ENCODE data around the gene CRLF1.

CRLF1 gene

GRCh38 chr19:18606281-18607225, at the start of gene CRLF1:
Gene CRLF1, minus strand, starts transcription at chr19:18606799. Its CDS starts 143 bp downstream, at chr19:18606656.
- no peak for DNase-seq

- DNase-seq, result no peak
Observed at GRCh38 chr19:18655173-18655844, 48.7 kb upstream of the CRLF1 start.

GRCh38 chr19:18654469-18654868, 47.9 kb upstream of the CRLF1 start:
- no peak for DNase-seq

- no peak for DNase-seq
Observed at GRCh38 chr19:18653853-18654252, 47.3 kb upstream of the CRLF1 start.

GRCh38 chr19:18651733-18652132, 45.1 kb upstream of the CRLF1 start:
- DNase-seq, result no peak

- DNase-seq, result no peak
Observed at GRCh38 chr19:18651300-18651699, 44.7 kb upstream of the CRLF1 start.

- no peak for DNase-seq
Observed at GRCh38 chr19:18650468-18651041, 44.0 kb upstream of the CRLF1 start.

GRCh38 chr19:18650021-18650390, 43.4 kb upstream of the CRLF1 start:
- DNase-seq, result no peak

- no peak for DNase-seq
Observed at GRCh38 chr19:18649371-18650020, 42.9 kb upstream of the CRLF1 start.

GRCh38 chr19:18648973-18649315, 42.3 kb upstream of the CRLF1 start:
- DNase-seq, result no peak

GRCh38 chr19:18647807-18648206, 41.2 kb upstream of the CRLF1 start:
- DNase-seq, result no peak

GRCh38 chr19:18647371-18647767, 40.8 kb upstream of the CRLF1 start:
- no peak for DNase-seq

GRCh38 chr19:18646535-18647370, 40.2 kb upstream of the CRLF1 start:
- DNase-seq, result no peak

- DNase-seq, result no peak
Observed at GRCh38 chr19:18645035-18645511, 38.5 kb upstream of the CRLF1 start.

GRCh38 chr19:18644196-18645034, 37.8 kb upstream of the CRLF1 start:
- DNase-seq, result no peak

- DNase-seq, result no peak
Observed at GRCh38 chr19:18639706-18640243, 33.2 kb upstream of the CRLF1 start.

GRCh38 chr19:18637673-18638630, 31.4 kb upstream of the CRLF1 start:
- no peak for DNase-seq

- no peak for DNase-seq
Observed at GRCh38 chr19:18636969-18637629, 30.5 kb upstream of the CRLF1 start, which contains the start of gene KLHL26. Gene KLHL26, plus strand, starts transcription at chr19:18637028. Its CDS starts 27 bp downstream, at chr19:18637055.
